Panc1 (cell line): ENCODE data around the gene KIAA0930. TPM values are rescaled to one million over a fixed set of nuclear protein-coding genes. Genes with fewer than 3 reads are reported as not detected.

ENCODE experiments used
- ATAC-seq: fragments of 200-7000 bp; cut with Tn5 transposase; 2 replicates; pipeline ENCODE4 v1.9.1; 2020; ENCODE audit warnings: mild to moderate bottlenecking, moderate library complexity
- BruUV-seq: library from RNA; stranded (reverse); fragments of 400-500 nt; replicated peaks from 2 replicates; lab custom pipeline; 2021; lab: Mats Ljungman, UMichigan
- CTCF ChIA-PET: fragments of 300-600 bp; sonication (Branson Sonifier 250); formaldehyde crosslinking; loops from one replicate; lab custom pipeline; 2022; ENCODE audit warnings: antibody characterized with exemption; lab: Charles Lee
- POLR2A ChIA-PET: fragments of 300-600 bp; sonication (Branson Sonifier 250); formaldehyde crosslinking; loops from one replicate; lab custom pipeline; 2022; ENCODE audit warnings: antibody characterized with exemption; lab: Charles Lee
- DNase-seq: peaks from one replicate; pipeline ENCODE4 v3.0.0-alpha.2; 2010; ENCODE audit warnings: low read depth, low spot score
- H3K27ac ChIP-seq: 2 replicates; pipeline ENCODE4 v1.5.1; 2011; ENCODE audit warnings: mild to moderate bottlenecking, low read length, inconsistent platforms
- H3K27me3 ChIP-seq: fragments of 200-500 bp; sonication (Bioruptor generic); 2 replicates; pipeline ENCODE4 v1.6.0; 2014; ENCODE audit warnings: low read length, inconsistent platforms; ENCODE audit not compliant: control insufficient read depth, insufficient read depth
- H3K36me3 ChIP-seq: fragments of 200-500 bp; sonication (Bioruptor generic); 2 replicates; pipeline ENCODE4 v1.5.1; 2014; ENCODE audit warnings: inconsistent platforms, mild to moderate bottlenecking, low read length, moderate library complexity; ENCODE audit not compliant: control insufficient read depth, insufficient read depth
- H3K4me1 ChIP-seq: 2 replicates; pipeline ENCODE4 v1.5.1; 2011; ENCODE audit warnings: inconsistent platforms, mild to moderate bottlenecking, low read length, moderate library complexity; ENCODE audit not compliant: control insufficient read depth, insufficient read depth
- H3K4me3 ChIP-seq, 2 experiments: 2 replicates each; pipeline ENCODE4 v1.5.1; 2011 to 2012; ENCODE audit warnings: low read depth in 2 of 2, low read length in 2 of 2, mild to moderate bottlenecking in 2 of 2, inconsistent platforms in 1 of 2, moderate library complexity in 1 of 2
- H3K9me3 ChIP-seq: fragments of 200-500 bp; sonication (Bioruptor generic); 2 replicates; pipeline ENCODE4 v1.5.1; 2014; ENCODE audit warnings: low read depth, mild to moderate bottlenecking, inconsistent platforms, low read length, moderate library complexity; ENCODE audit not compliant: control insufficient read depth, insufficient read depth
- CTCF ChIP-seq: fragments of 450-650 bp; IDR thresholded peaks from 2 replicates; pipeline ENCODE4 v1.5.1; 2017; ENCODE audit warnings: mild to moderate bottlenecking
- TCF7L2 ChIP-seq: IDR thresholded peaks from 2 replicates; pipeline ENCODE4 v1.6.1; 2011; ENCODE audit warnings: mild to moderate bottlenecking, low read depth, low read length, inconsistent platforms
- in situ Hi-C: cut with HindIII; loops from 2 replicates; pipeline ENCODE4 v1.10.0; 2016; ENCODE audit warnings: low sequenced_read_pairs, low pct_unique_long_range_greater_than_20kb
- intact Hi-C: fragments of 100-400 bp; cut with micrococcal nuclease; formaldehyde crosslinking; loops from one replicate; pipeline ENCODE4 v1.10.0; 2022; ENCODE audit not compliant: unreplicated experiment
- microRNA-seq: library from miRNA; unstranded; fragments of <30 nt; microRNA quantifications from one replicate; pipeline ENCODE4 v1.1.0, GENCODE V29; 2020; ENCODE audit not compliant: unreplicated experiment
- total RNA-seq: library from RNA; stranded (reverse); gene quantifications from one replicate; pipeline ENCODE4 v1.2.1, GENCODE V29; 2021; ENCODE audit not compliant: unreplicated experiment

KIAA0930 gene
- total RNA-seq, 1 experiment from 2014 or later, result 42.5 TPM

DNA sequence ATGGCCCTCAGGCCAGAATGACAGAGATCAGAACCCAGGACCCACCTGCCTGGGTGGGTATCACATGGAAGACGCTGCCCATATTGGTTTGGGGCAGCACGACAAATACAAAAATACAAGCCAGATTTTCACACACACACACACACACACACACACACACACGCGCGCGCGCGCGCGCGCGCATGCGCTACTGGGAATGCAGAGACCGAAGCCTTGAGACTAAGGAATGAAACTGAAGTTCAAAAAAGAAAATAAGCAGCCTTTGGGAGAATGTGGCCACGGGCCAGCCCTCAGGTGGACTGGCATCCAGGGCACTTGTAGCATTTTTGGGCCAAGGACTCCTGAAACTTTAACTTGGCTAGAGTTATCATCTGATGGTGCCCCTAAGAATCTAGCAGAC is 98.3 kb downstream of the KIAA0930 start:
- CTCF ChIA-PET, result no interaction called here
- in situ Hi-C loops (no loop called here), intact Hi-C loops (no loop called here)
- H3K4me1 ChIP-seq, result no peaks in the 10 kb centered on the region
- no TSS peak for BruUV-seq
- POLR2A ChIA-PET, result no interaction called here
- no peak for DNase-seq
- H3K36me3 ChIP-seq, result no peaks in the 10 kb centered on the region
- 0 out of 2 replicates have a peak, but pooled peaks cover 3% of the 10 kb centered on the region for H3K9me3 ChIP-seq
- H3K4me3 ChIP-seq, result no peak overlapping the region
- TF ChIP-seq TCF7L2 (no peak), CTCF (no peak)
- no peak for ATAC-seq
- no peaks in the 10 kb centered on the region for H3K27me3 ChIP-seq
- no peak overlapping the region for H3K27ac ChIP-seq

Small RNAs within 50 kb of the gene (microRNA-seq; reads per million reads assigned to microRNA genes)
- 4.1 reads per million, percentile 9 among the genes with 10 or more reads in this experiment for gene MIR1249

Other genes starting within 250 kb of the KIAA0930 start
- gene PHF21B, start 230.9 kb downstream of the KIAA0930 start, total RNA-seq, result 4.5 TPM
- 52.1 TPM for gene NUP50, start 77.0 kb downstream of the KIAA0930 start, total RNA-seq
- not detected for gene UPK3A, start 44.1 kb upstream of the KIAA0930 start, total RNA-seq
- 73.2 TPM for gene FAM118A, start 69.0 kb upstream of the KIAA0930 start, total RNA-seq
- gene SMC1B, start 172.7 kb upstream of the KIAA0930 start, total RNA-seq, result 0.10 TPM
- 2.9 TPM for gene RIBC2, start 172.8 kb upstream of the KIAA0930 start, total RNA-seq